Iris pigment epithelial cell (primary cell): ENCODE data around the gene SH3BGRL2.

Source experiments
- DNase-seq: peaks from one replicate; pipeline ENCODE4 v3.0.0-alpha.2; 2011; ENCODE audit warnings: low read depth

The SH3BGRL2 gene

GRCh38 chr6:79630883-79631692, at the start of gene SH3BGRL2:
SH3BGRL2 (plus strand) TSS chr6:79631329; CDS start chr6:79631462, 133 bp downstream.
- DNase-seq = peak; percentile 70

- DNase-seq = no peak
These were observed 46.8 kb upstream of the SH3BGRL2 start for GRCh38 chr6:79584332-79584731.

- peak; percentile 61 for DNase-seq
These were observed 44.6 kb upstream of the SH3BGRL2 start for GRCh38 chr6:79586548-79586947.

- no peak for DNase-seq
These were observed 41.4 kb upstream of the SH3BGRL2 start for GRCh38 chr6:79589701-79590100.

GRCh38 chr6:79597155-79597554, 34.0 kb upstream of the SH3BGRL2 start:
- no peak for DNase-seq

- no peak for DNase-seq
These were observed 33.1 kb upstream of the SH3BGRL2 start for GRCh38 chr6:79598012-79598411.

- no peak for DNase-seq
These were observed 31.3 kb upstream of the SH3BGRL2 start for GRCh38 chr6:79599725-79600259.

GRCh38 chr6:79600313-79600712, 30.8 kb upstream of the SH3BGRL2 start:
- DNase-seq = no peak

GRCh38 chr6:79600812-79601609, 30.1 kb upstream of the SH3BGRL2 start:
- peak; percentile 92 for DNase-seq

GRCh38 chr6:79602859-79603258, 28.3 kb upstream of the SH3BGRL2 start:
- DNase-seq = no peak

- DNase-seq = peak; percentile 87
These were observed 26.5 kb upstream of the SH3BGRL2 start for GRCh38 chr6:79604583-79605037.

- peak; percentile 52 for DNase-seq
These were observed 26.1 kb upstream of the SH3BGRL2 start for GRCh38 chr6:79605061-79605460.

- no peak for DNase-seq
These were observed 25.0 kb upstream of the SH3BGRL2 start for GRCh38 chr6:79605968-79606764.

- peak; percentile 49 for DNase-seq
These were observed 24.1 kb upstream of the SH3BGRL2 start for GRCh38 chr6:79607000-79607399.

- DNase-seq = peak; percentile 35
These were observed 22.6 kb upstream of the SH3BGRL2 start for GRCh38 chr6:79608334-79609224.

- DNase-seq = no peak
These were observed 21.9 kb upstream of the SH3BGRL2 start for GRCh38 chr6:79609225-79609595.

- no peak for DNase-seq
These were observed 20.7 kb upstream of the SH3BGRL2 start for GRCh38 chr6:79610306-79611009.

- DNase-seq = no peak
These were observed 18.7 kb upstream of the SH3BGRL2 start for GRCh38 chr6:79612457-79612856.

- DNase-seq = no peak
These were observed 18.2 kb upstream of the SH3BGRL2 start for GRCh38 chr6:79612918-79613317.

- DNase-seq = no peak
These were observed 17.2 kb upstream of the SH3BGRL2 start for GRCh38 chr6:79613912-79614311.
